Neural progenitor cell (in vitro differentiated cells): ENCODE measurements around the gene FGF16. TPM values are rescaled to one million over a fixed set of nuclear protein-coding genes. Genes with fewer than 3 reads are reported as not detected.

ENCODE experiments used
- DNase-seq: peaks from one replicate; pipeline ENCODE4 v3.0.0-alpha.2; 2016; ENCODE audit warnings: low spot score
- H2AFZ ChIP-seq: fragments of 200-600 bp; sonication (generic); replicated peaks from 2 replicates; pipeline ENCODE4 v1.6.1; 2016; ENCODE audit warnings: antibody characterized with exemption
- H3F3A ChIP-seq: fragments of 200-600 bp; sonication (generic); 2 replicates; pipeline ENCODE4 v1.6.1; 2016; ENCODE audit warnings: antibody characterized with exemption, low read depth
- H3K27ac ChIP-seq: fragments of 200-600 bp; sonication (generic); 2 replicates; pipeline ENCODE4 v1.5.1; 2016; ENCODE audit warnings: mild to moderate bottlenecking
- H3K27me3 ChIP-seq: fragments of 200-600 bp; sonication (generic); 2 replicates; pipeline ENCODE4 v1.6.1; 2016; ENCODE audit warnings: mild to moderate bottlenecking, moderate library complexity
- H3K36me3 ChIP-seq: fragments of 200-600 bp; sonication (generic); 2 replicates; pipeline ENCODE4 v1.5.1; 2016
- H3K4me1 ChIP-seq: fragments of 200-600 bp; sonication (generic); 2 replicates; pipeline ENCODE4 v1.6.1; 2016; ENCODE audit warnings: mixed run types
- H3K4me2 ChIP-seq: fragments of 200-600 bp; sonication (generic); 2 replicates; pipeline ENCODE4 v1.6.1; 2016
- H3K4me3 ChIP-seq: fragments of 200-600 bp; sonication (generic); 2 replicates; pipeline ENCODE4 v1.5.1; 2016
- H3K79me2 ChIP-seq: fragments of 200-600 bp; sonication (generic); 2 replicates; pipeline ENCODE4 v1.6.1; 2016; ENCODE audit warnings: low read depth
- H3K9ac ChIP-seq: fragments of 200-600 bp; sonication (generic); 2 replicates; pipeline ENCODE4 v1.6.1; 2016
- H3K9me3 ChIP-seq: fragments of 200-600 bp; sonication (generic); 2 replicates; pipeline ENCODE4 v1.5.1; 2016; ENCODE audit warnings: low read depth
- H4K20me1 ChIP-seq: fragments of 200-600 bp; sonication (generic); 2 replicates; pipeline ENCODE4 v1.6.1; 2016; ENCODE audit warnings: low read depth
- H3K27ac Mint-ChIP-seq: 3 replicates; pipeline ENCODE4 v1.8.0; 2021; ENCODE audit warnings: mixed read lengths
- H3K27me3 Mint-ChIP-seq: 2 replicates; pipeline ENCODE4 v1.8.0; 2022; ENCODE audit warnings: low read depth, mild to moderate bottlenecking, inconsistent platforms, moderate library complexity, mixed read lengths; ENCODE audit not compliant: insufficient read depth
- H3K36me3 Mint-ChIP-seq: 3 replicates; pipeline ENCODE4 v1.8.0; 2021; ENCODE audit warnings: mixed read lengths
- H3K4me1 Mint-ChIP-seq: 3 replicates; pipeline ENCODE4 v1.8.0; 2021; ENCODE audit warnings: mixed read lengths
- H3K4me3 Mint-ChIP-seq: 3 replicates; pipeline ENCODE4 v1.8.0; 2021; ENCODE audit warnings: mild to moderate bottlenecking, moderate library complexity, mixed read lengths
- H3K9me3 Mint-ChIP-seq: 3 replicates; pipeline ENCODE4 v1.8.0; 2020; ENCODE audit warnings: mixed read lengths
- EZH2 ChIP-seq: fragments of 200-600 bp; sonication (generic); IDR thresholded peaks from 2 replicates; pipeline ENCODE4 v1.6.1; 2017; ENCODE audit warnings: antibody characterized with exemption, mild to moderate bottlenecking, moderate library complexity
- EZH2phosphoT487 ChIP-seq: fragments of 200-600 bp; sonication (generic); IDR thresholded peaks from 2 replicates; pipeline ENCODE4 v1.6.1; 2017; ENCODE audit warnings: antibody characterized with exemption
- total RNA-seq: library from RNA; depleted of rRNA; stranded (reverse); fragments of >200 nt; gene quantifications from 2 replicates; pipeline ENCODE4 v1.2.3, GENCODE V29; 2015; ENCODE audit warnings: low replicate concordance
- TF ChIP-seq, protein P1 (sequence below): fragments of 200-600 bp; sonication (generic); IDR thresholded peaks from 2 replicates; pipeline ENCODE4 v1.5.1; 2017; ENCODE audit warnings: antibody characterized with exemption, mild to moderate bottlenecking

FGF16 gene
- total RNA-seq, 1 donor from 2014 or later = not detected

DNA sequence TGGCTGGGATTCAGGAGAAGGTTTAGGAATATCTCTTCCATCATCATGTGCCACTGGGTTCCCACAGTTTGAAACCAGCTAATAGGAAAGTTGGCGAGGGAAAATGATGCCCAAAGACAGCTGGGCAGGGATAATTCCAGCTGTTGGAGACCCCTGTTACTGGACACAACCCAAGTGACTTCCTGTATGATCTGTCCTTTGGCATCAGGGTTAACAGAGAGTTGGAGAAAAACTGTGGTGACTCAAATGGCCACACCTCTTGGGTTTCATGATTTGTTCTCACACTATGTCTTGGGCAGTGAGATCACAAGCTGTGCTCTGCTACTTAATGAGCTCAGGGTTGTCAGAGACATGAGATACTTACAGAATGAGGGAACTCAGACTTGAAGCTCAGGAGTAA lies 3.8 kb downstream of the FGF16 start:
- Histone ChIP-seq H2AFZ (no peak overlapping the region), H3F3A (no peaks in the 10 kb centered on the region), H3K36me3 (no peaks in the 10 kb centered on the region), H3K79me2 (no peaks in the 10 kb centered on the region), H3K4me3 (no peak overlapping the region), H3K27ac (no peak overlapping the region), H3K4me1 (no peaks in the 10 kb centered on the region), H3K27me3 (peaks cover 31% of the 10 kb centered on the region), H3K4me2 (no peak overlapping the region), H3K9me3 (no peaks in the 10 kb centered on the region), H3K9ac (no peak overlapping the region), H4K20me1 (no peaks in the 10 kb centered on the region)
- Mint-ChIP-seq H3K9me3 (peaks cover 8% of the 10 kb centered on the region), H3K27me3 (peaks cover 25% of the 10 kb centered on the region), H3K4me3 (no peak overlapping the region), H3K27ac (no peak overlapping the region), H3K4me1 (no peaks in the 10 kb centered on the region), H3K36me3 (no peaks in the 10 kb centered on the region)
- TF ChIP-seq EZH2phosphoT487 (no peak), EZH2 (no peak)
- TF ChIP-seq, protein P1, sequence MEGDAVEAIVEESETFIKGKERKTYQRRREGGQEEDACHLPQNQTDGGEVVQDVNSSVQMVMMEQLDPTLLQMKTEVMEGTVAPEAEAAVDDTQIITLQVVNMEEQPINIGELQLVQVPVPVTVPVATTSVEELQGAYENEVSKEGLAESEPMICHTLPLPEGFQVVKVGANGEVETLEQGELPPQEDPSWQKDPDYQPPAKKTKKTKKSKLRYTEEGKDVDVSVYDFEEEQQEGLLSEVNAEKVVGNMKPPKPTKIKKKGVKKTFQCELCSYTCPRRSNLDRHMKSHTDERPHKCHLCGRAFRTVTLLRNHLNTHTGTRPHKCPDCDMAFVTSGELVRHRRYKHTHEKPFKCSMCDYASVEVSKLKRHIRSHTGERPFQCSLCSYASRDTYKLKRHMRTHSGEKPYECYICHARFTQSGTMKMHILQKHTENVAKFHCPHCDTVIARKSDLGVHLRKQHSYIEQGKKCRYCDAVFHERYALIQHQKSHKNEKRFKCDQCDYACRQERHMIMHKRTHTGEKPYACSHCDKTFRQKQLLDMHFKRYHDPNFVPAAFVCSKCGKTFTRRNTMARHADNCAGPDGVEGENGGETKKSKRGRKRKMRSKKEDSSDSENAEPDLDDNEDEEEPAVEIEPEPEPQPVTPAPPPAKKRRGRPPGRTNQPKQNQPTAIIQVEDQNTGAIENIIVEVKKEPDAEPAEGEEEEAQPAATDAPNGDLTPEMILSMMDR = no peak
- DNase-seq = no peak

DNA sequence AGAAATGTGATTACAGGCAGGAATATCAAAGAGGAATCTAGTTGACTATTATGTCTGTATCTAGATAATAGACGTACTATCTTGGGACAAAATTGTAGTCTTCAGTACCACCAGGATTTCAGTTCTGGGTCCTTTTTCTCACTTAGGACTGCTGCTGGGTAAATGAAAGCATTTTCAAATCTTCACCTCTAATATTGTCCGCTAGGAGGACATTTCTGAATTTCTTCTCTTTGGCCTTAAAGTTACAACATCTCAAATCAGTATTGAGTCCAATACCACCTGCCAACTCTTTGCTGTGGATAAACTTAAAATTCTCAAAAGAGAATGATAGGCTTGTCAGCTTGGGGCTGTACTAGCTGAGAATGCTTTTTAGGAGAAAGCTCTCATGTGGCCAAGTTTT lies 6.0 kb downstream of the FGF16 start:
- no peak for TF ChIP-seq EZH2phosphoT487
- TF ChIP-seq, protein P1 = no peak
- no peak for TF ChIP-seq EZH2
- Histone ChIP-seq H3K9me3 (no peaks in the 10 kb centered on the region), H3K4me3 (no peak overlapping the region), H3K4me2 (no peak overlapping the region), H3F3A (no peaks in the 10 kb centered on the region), H4K20me1 (no peaks in the 10 kb centered on the region), H3K27me3 (peaks cover 9% of the 10 kb centered on the region), H3K27ac (no peak overlapping the region), H2AFZ (no peak overlapping the region), H3K36me3 (no peaks in the 10 kb centered on the region), H3K9ac (no peak overlapping the region), H3K79me2 (no peaks in the 10 kb centered on the region), H3K4me1 (peaks cover 4% of the 10 kb centered on the region)
- Mint-ChIP-seq H3K4me3 (no peak overlapping the region), H3K4me1 (no peaks in the 10 kb centered on the region), H3K9me3 (peaks cover 3% of the 10 kb centered on the region), H3K36me3 (no peaks in the 10 kb centered on the region), H3K27me3 (peaks cover 13% of the 10 kb centered on the region), H3K27ac (no peak overlapping the region)
- no peak for DNase-seq

DNA sequence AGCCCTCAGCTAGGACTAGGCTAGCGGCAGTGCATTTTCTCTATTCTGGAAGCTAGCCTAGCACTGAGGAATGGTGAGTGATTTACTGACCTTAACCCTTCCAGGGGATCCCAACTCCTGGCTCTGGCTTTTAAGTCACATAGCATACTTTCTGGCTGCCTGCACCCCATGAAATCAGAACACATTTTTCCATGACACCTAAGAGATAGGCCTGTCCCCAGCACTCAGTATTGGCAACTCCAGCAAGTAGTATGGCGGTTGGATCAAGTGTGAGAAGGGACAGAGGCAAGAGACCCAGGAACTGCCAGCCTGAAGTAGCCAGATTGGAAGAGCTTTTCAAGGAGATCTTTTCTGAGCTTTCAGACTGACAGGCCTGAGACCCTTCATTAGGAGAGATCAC lies 8.2 kb downstream of the FGF16 start:
- Histone ChIP-seq H4K20me1 (no peaks in the 10 kb centered on the region), H3K36me3 (no peaks in the 10 kb centered on the region), H3K27ac (no peak overlapping the region), H3K27me3 (no peaks in the 10 kb centered on the region), H2AFZ (no peak overlapping the region), H3K4me2 (no peak overlapping the region), H3F3A (no peaks in the 10 kb centered on the region), H3K4me1 (peaks cover 4% of the 10 kb centered on the region), H3K79me2 (no peaks in the 10 kb centered on the region), H3K9ac (no peak overlapping the region), H3K4me3 (no peak overlapping the region), H3K9me3 (no peaks in the 10 kb centered on the region)
- Mint-ChIP-seq H3K4me3 (no peak overlapping the region), H3K27ac (no peak overlapping the region), H3K4me1 (no peaks in the 10 kb centered on the region), H3K36me3 (no peaks in the 10 kb centered on the region), H3K27me3 (no peaks in the 10 kb centered on the region), H3K9me3 (no peaks in the 10 kb centered on the region)
- TF ChIP-seq EZH2 (no peak), EZH2phosphoT487 (no peak)
- TF ChIP-seq, protein P1 = no peak
- DNase-seq = no peak
